PC-3 (cell line): ENCODE data around the gene RBPJ. TPM values are rescaled to one million over a fixed set of nuclear protein-coding genes. Genes with fewer than 3 reads are reported as not detected.

Experiments
- ATAC-seq: fragments of 200-7000 bp; cut with Tn5 transposase; 2 replicates; pipeline ENCODE4 v1.9.1; 2020; ENCODE audit warnings: mild to moderate bottlenecking, moderate library complexity
- BruUV-seq: library from RNA; stranded (reverse); fragments of 400-500 nt; replicated peaks from 2 replicates; lab custom pipeline; 2021; lab: Mats Ljungman, UMichigan
- CTCF ChIA-PET: fragments of 300-600 bp; sonication (Branson Sonifier 250); formaldehyde crosslinking; loops from one replicate; lab custom pipeline; 2022; ENCODE audit warnings: antibody characterized with exemption; lab: Charles Lee
- POLR2A ChIA-PET: fragments of 300-600 bp; sonication (Branson Sonifier 250); formaldehyde crosslinking; loops from one replicate; lab custom pipeline; 2022; ENCODE audit warnings: antibody characterized with exemption; ENCODE audit not compliant: unreplicated experiment; lab: Charles Lee
- DNase-seq: peaks from one replicate; pipeline ENCODE4 v3.0.0-alpha.2; 2015
- H2AFZ ChIP-seq: fragments of 300-600 bp; sonication (generic); 2 replicates; pipeline ENCODE4 v1.6.0; 2016; ENCODE audit warnings: antibody characterized with exemption, low read length
- H3F3A ChIP-seq: fragments of 300-600 bp; sonication (generic); one replicate; pipeline ENCODE4 v1.6.0; 2017; ENCODE audit warnings: antibody characterized with exemption, low read length, control low read depth, mild to moderate bottlenecking; ENCODE audit not compliant: unreplicated experiment
- H3K27ac ChIP-seq: fragments of 300-600 bp; sonication (generic); 2 replicates; pipeline ENCODE4 v1.5.1; 2016; ENCODE audit warnings: mild to moderate bottlenecking, low read length
- H3K27me3 ChIP-seq: fragments of 300-600 bp; sonication (generic); 2 replicates; pipeline ENCODE4 v1.6.1; 2016; ENCODE audit warnings: low read length, mixed read lengths
- H3K36me3 ChIP-seq: fragments of 300-600 bp; sonication (generic); 2 replicates; pipeline ENCODE4 v1.6.1; 2016; ENCODE audit warnings: low read depth, mixed run types, low read length, mixed read lengths
- H3K4me1 ChIP-seq: fragments of 300-600 bp; sonication (generic); 2 replicates; pipeline ENCODE4 v1.5.1; 2016; ENCODE audit warnings: low read length; ENCODE audit not compliant: insufficient read depth
- H3K4me2 ChIP-seq: fragments of 300-600 bp; sonication (generic); 2 replicates; pipeline ENCODE4 v1.6.0; 2016; ENCODE audit warnings: low read length
- H3K4me3 ChIP-seq: fragments of 300-600 bp; sonication (generic); 2 replicates; pipeline ENCODE4 v1.5.1; 2016; ENCODE audit warnings: mild to moderate bottlenecking, low read length, mixed read lengths
- H3K79me2 ChIP-seq: fragments of 300-600 bp; sonication (generic); 2 replicates; pipeline ENCODE4 v1.6.1; 2017; ENCODE audit warnings: low read length, mixed read lengths
- H3K9ac ChIP-seq: fragments of 300-600 bp; sonication (generic); 2 replicates; pipeline ENCODE4 v1.6.0; 2016; ENCODE audit warnings: mild to moderate bottlenecking, low read length
- H3K9me2 ChIP-seq: fragments of 300-600 bp; sonication (generic); replicated peaks from 2 replicates; pipeline ENCODE4 v1.6.1; 2016; ENCODE audit warnings: mixed run types, low read length, mixed read lengths
- H3K9me3 ChIP-seq: fragments of 300-600 bp; sonication (generic); 2 replicates; pipeline ENCODE4 v1.6.1; 2016; ENCODE audit warnings: low read length, mixed read lengths
- H4K20me1 ChIP-seq: fragments of 300-600 bp; sonication (generic); 2 replicates; pipeline ENCODE4 v1.6.1; 2016; ENCODE audit warnings: low read length, mixed read lengths
- EZH2 ChIP-seq: fragments of 300-600 bp; sonication (generic); IDR thresholded peaks from one replicate; pipeline ENCODE4 v1.6.1; 2017; ENCODE audit warnings: antibody characterized with exemption, mild to moderate bottlenecking, low read length; ENCODE audit not compliant: unreplicated experiment
- EZH2phosphoT487 ChIP-seq: fragments of 300-600 bp; sonication (generic); IDR thresholded peaks from 2 replicates; pipeline ENCODE4 v1.6.1; 2018; ENCODE audit warnings: mild to moderate bottlenecking, antibody characterized with exemption, low read length, borderline replicate concordance
- intact Hi-C: fragments of 100-400 bp; cut with micrococcal nuclease; formaldehyde crosslinking; loops from 2 replicates; pipeline ENCODE4 v1.9.0; 2023
- total RNA-seq: library from RNA; depleted of rRNA; stranded (reverse); fragments of >200 nt; gene quantifications from 2 replicates; pipeline ENCODE4 v1.2.3, GENCODE V29; 2014
- TF ChIP-seq, protein P1 (sequence below): fragments of 300-600 bp; sonication (generic); conservative IDR thresholded peaks from 2 replicates; pipeline ENCODE4 v1.5.1; 2017; ENCODE audit warnings: antibody characterized with exemption, low read depth, mild to moderate bottlenecking, low read length

RBPJ gene
- total RNA-seq, 1 experiment from 2014 or later: 39.1 TPM

DNA sequence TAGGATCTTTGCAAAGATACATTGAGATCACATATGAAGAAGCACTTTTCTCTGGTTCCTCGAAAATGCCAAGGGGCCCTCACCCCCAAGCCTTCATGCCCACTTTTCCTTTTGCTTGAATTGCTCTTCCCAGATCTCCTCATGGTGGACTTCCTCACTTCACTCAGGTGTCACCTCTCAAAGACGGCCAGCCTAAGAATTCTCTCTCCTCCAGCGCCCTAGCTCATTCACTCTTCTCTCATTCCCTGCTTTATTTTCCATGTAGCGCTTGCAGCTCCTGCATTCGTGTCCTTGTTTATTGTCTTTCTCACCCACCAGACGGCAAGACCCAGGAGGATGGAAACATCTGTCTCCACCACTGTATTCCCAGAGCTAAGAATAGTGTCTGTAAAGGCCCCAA is 136.6 kb downstream of the RBPJ start:
- no peak for ATAC-seq
- no peaks in the 10 kb centered on the region for H4K20me1 ChIP-seq
- POLR2A ChIA-PET: no interaction called here
- no peaks in the 10 kb centered on the region for H3F3A ChIP-seq
- TF ChIP-seq EZH2 (no peak), EZH2phosphoT487 (no peak)
- TF ChIP-seq, protein P1, sequence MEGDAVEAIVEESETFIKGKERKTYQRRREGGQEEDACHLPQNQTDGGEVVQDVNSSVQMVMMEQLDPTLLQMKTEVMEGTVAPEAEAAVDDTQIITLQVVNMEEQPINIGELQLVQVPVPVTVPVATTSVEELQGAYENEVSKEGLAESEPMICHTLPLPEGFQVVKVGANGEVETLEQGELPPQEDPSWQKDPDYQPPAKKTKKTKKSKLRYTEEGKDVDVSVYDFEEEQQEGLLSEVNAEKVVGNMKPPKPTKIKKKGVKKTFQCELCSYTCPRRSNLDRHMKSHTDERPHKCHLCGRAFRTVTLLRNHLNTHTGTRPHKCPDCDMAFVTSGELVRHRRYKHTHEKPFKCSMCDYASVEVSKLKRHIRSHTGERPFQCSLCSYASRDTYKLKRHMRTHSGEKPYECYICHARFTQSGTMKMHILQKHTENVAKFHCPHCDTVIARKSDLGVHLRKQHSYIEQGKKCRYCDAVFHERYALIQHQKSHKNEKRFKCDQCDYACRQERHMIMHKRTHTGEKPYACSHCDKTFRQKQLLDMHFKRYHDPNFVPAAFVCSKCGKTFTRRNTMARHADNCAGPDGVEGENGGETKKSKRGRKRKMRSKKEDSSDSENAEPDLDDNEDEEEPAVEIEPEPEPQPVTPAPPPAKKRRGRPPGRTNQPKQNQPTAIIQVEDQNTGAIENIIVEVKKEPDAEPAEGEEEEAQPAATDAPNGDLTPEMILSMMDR: no peak
- no peak overlapping the region for H3K4me3 ChIP-seq
- H2AFZ ChIP-seq: no peak overlapping the region
- intact Hi-C loops: loop anchor here (5.0 to 10.0 kb wide), 2 partner anchors 107 to 400 kb away; no protein-coding TSS in a partner anchor
- H3K4me2 ChIP-seq: no peak overlapping the region
- H3K27ac ChIP-seq: no peak overlapping the region
- H3K9ac ChIP-seq: no peak overlapping the region
- no peaks in the 10 kb centered on the region for H3K79me2 ChIP-seq
- H3K36me3 ChIP-seq: no peaks in the 10 kb centered on the region
- H3K4me1 ChIP-seq: no peaks in the 10 kb centered on the region; the same call in 1 of the 2 replicates
- no peak for DNase-seq
- CTCF ChIA-PET: no interaction called here
- BruUV-seq: no TSS peak
- H3K27me3 ChIP-seq: no peaks in the 10 kb centered on the region
- no peaks in the 10 kb centered on the region for H3K9me3 ChIP-seq
- H3K9me2 ChIP-seq: no peaks in the 10 kb centered on the region

DNA sequence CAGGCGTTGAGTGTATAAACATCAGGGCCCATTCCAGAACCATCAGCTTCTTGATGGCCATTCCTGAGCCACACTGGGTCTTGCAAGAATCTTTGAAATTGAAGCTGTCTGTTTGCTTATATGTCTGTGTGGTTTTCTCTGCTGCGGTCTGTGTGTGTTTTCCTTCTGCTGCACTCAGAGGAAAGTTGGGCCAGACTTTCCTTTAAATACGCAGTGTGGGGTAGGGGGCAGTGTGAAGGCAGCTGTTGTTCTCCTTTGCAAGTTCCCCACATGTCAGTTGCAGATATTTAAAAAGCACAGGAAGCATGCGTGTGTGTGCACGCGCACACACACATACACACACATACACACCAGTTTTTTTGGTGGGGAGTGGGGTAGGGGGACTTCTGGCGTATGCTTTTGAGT is 137.3 kb downstream of the RBPJ start:
- Histone ChIP-seq H3K9me3 (no peaks in the 10 kb centered on the region), H3K27me3 (no peaks in the 10 kb centered on the region), H3K4me2 (no peak overlapping the region), H3K9me2 (no peaks in the 10 kb centered on the region), H3K4me1 (no peaks in the 10 kb centered on the region; the same call in 1 of the 2 replicates), H3K27ac (no peak overlapping the region), H3K9ac (no peak overlapping the region), H3K36me3 (no peaks in the 10 kb centered on the region), H3K4me3 (no peak overlapping the region), H3K79me2 (no peaks in the 10 kb centered on the region), H2AFZ (no peak overlapping the region), H3F3A (no peaks in the 10 kb centered on the region), H4K20me1 (no peaks in the 10 kb centered on the region)
- no peak for TF ChIP-seq EZH2
- no peak for TF ChIP-seq EZH2phosphoT487
- TF ChIP-seq, protein P1: no peak
- POLR2A ChIA-PET: interaction anchor here (0.5 kb wide), 1 partner anchor 511 kb away, joined by 6 read pairs; no protein-coding TSS in a partner anchor
- ATAC-seq: no peak
- CTCF ChIA-PET: interaction anchor here (0.5 kb wide), 1 partner anchor 547 kb away, joined by 3 read pairs; no protein-coding TSS in a partner anchor
- intact Hi-C loops: loop anchor here (2.0 to 10.0 kb wide), 3 partner anchors 107 to 553 kb away; no protein-coding TSS in a partner anchor
- BruUV-seq: no TSS peak
- DNase-seq: no peak

- Histone ChIP-seq H3K79me2 (no peaks in the 10 kb centered on the region), H3F3A (no peaks in the 10 kb centered on the region), H3K9me3 (no peaks in the 10 kb centered on the region), H3K27ac (no peak overlapping the region), H3K4me2 (peak overlapping the region; percentile 69), H3K4me1 (no peaks in the 10 kb centered on the region; the same call in 1 of the 2 replicates), H3K4me3 (peak overlapping the region; percentile 55; the same call in 1 of the 2 replicates), H2AFZ (peak overlapping the region; percentile 69), H3K27me3 (no peaks in the 10 kb centered on the region), H4K20me1 (no peaks in the 10 kb centered on the region), H3K9me2 (no peaks in the 10 kb centered on the region), H3K36me3 (no peaks in the 10 kb centered on the region), H3K9ac (no peak overlapping the region)
- BruUV-seq: no TSS peak
- ATAC-seq: peak; percentile 67
- peak; percentile 65 for DNase-seq
- ChIA-PET POLR2A (no interaction called here), CTCF (no interaction called here)
- no peak for TF ChIP-seq EZH2
- TF ChIP-seq, protein P1: peak; percentile 68
- TF ChIP-seq EZH2phosphoT487: no peak
- intact Hi-C loops: loop anchor here (1.0 to 10.0 kb wide), 4 partner anchors 106 to 552 kb away; no protein-coding TSS in a partner anchor
Measured at GRCh38 chr4:26459054-26459755, 138.4 kb downstream of the RBPJ start.
